Tibial nerve (tissue), 4 donors: ENCODE measurements around the gene CYP20A1. TPM values are rescaled to one million over a fixed set of nuclear protein-coding genes. Genes with fewer than 3 reads are reported as not detected.
"Not testable (repeated sequence)": the region's sequence is repeated elsewhere in the genome, so short reads cannot be mapped to it uniquely, and the experiment has no call there.

ENCODE experiments used
- DNase-seq, 2 donors: peaks; one replicate each; pipeline ENCODE4 v3.0.0-alpha.2; 2019; ENCODE audit warnings: low spot score in 2 of 2
- H3K27ac ChIP-seq, 4 donors: fragments of 200-600 bp; sonication (generic) in 3 of 4; one replicate each; pipeline ENCODE4 v1.5.1; 2017 to 2019; ENCODE audit warnings: mild to moderate bottlenecking in 1 of 4
- H3K27me3 ChIP-seq, 2 donors: fragments of 200-600 bp; sonication (generic) in 1 of 2; one replicate each; pipeline versions ENCODE4 v1.5.1 to v1.6.0; 2017 to 2019
- H3K36me3 ChIP-seq, 3 donors: fragments of 200-600 bp; sonication (generic); one replicate each; pipeline ENCODE4 v1.5.1; 2018 to 2019
- H3K4me1 ChIP-seq, 4 donors: fragments of 200-600 bp; sonication (generic) in 3 of 4; one replicate each; pipeline ENCODE4 v1.5.1; 2017 to 2019
- H3K4me3 ChIP-seq, 4 donors: fragments of 200-600 bp; sonication (generic) in 3 of 4; one replicate each; pipeline ENCODE4 v1.5.1; 2017 to 2019; ENCODE audit warnings: mild to moderate bottlenecking in 1 of 4, moderate library complexity in 1 of 4
- H3K9me3 ChIP-seq, 4 donors: fragments of 200-600 bp; sonication (generic) in 3 of 4; one replicate each; pipeline ENCODE4 v1.5.1; 2017 to 2019
- CTCF ChIP-seq, 5 experiments: fragments of 200-600 bp in 3 of 5; fragments of 450-650 bp in 2 of 5; sonication (generic) in 3 of 5; IDR thresholded peaks; one replicate each; pipeline ENCODE4 v1.5.1; 2016 to 2019; ENCODE audit warnings: antibody characterized with exemption in 5 of 5, mild to moderate bottlenecking in 3 of 5, moderate library complexity in 2 of 5
- EP300 ChIP-seq, 2 donors: sonication (generic); formaldehyde crosslinking; IDR thresholded peaks; one replicate each; pipeline ENCODE4 v1.6.1; 2017; ENCODE audit warnings: antibody characterized with exemption in 2 of 2, mild to moderate bottlenecking in 1 of 2
- POLR2A ChIP-seq, 2 donors: fragments of 450-650 bp; IDR thresholded peaks; one replicate each; pipeline ENCODE4 v1.6.1; 2017; ENCODE audit warnings: antibody characterized with exemption in 2 of 2, mild to moderate bottlenecking in 2 of 2, moderate library complexity in 2 of 2
- WGBS, 2 donors: methylation state at CpG; one replicate each; pipeline ENCODE4 v1.1.5; 2018; 5-methylcytosine and 5-hydroxymethylcytosine counted together
- total RNA-seq, 4 donors: library from RNA; depleted of rRNA; stranded (reverse); fragments of >200 nt; gene quantifications; one replicate each; pipeline ENCODE4 v1.1.0, GENCODE V29; 2016

Gene CYP20A1
- total RNA-seq, result 10 to 100 TPM; 24.3 to 45.6 (median 31.5) TPM

- H3K27ac ChIP-seq, result peak within 1 kb of the TSS; percentile 83 to 98 (median 96)
- WGBS, 2 donors, result 0% methylated on average over 41 to 42 of the region's 80 CpGs
- peak; percentile 57 to 78 for TF ChIP-seq POLR2A (IDR thresholded peaks at IDR 0.05)
- peak; percentile 6 to 68 (median 46) for TF ChIP-seq CTCF (IDR thresholded peaks at IDR 0.05)
- peak; percentile 83 to 96 for TF ChIP-seq EP300 (IDR thresholded peaks at IDR 0.05)
Observed at GRCh38 chr2:203238704-203239526, at the start of gene CYP20A1. CYP20A1 (plus strand) TSS chr2:203239018; CDS start chr2:203239063, 45 bp downstream.

GRCh38 chr2:203190547-203190946 is 48.3 kb upstream of the CYP20A1 start:
- H3K36me3 ChIP-seq, result peaks cover 0 to 79% (median under 1%) of the 10 kb centered on the region in 3 donors
- H3K27ac ChIP-seq, H3K27me3 ChIP-seq, DNase-seq, H3K9me3 ChIP-seq, H3K4me3 ChIP-seq, H3K4me1 ChIP-seq: not testable (repeated sequence)
- WGBS, 2 donors, result 96 to 97% methylated on average over 13 to 17 of the region's 17 CpGs

More at GRCh38 chr2:203238704-203239526, at the start of gene CYP20A1:
- no peaks in the 10 kb centered on the region for H3K9me3 ChIP-seq
- H3K36me3 ChIP-seq, result peaks cover 0 to 19% (median 0%) of the 10 kb centered on the region in 3 donors
- DNase-seq, result peak; percentile 91 to 94
- peaks cover 0 to 25% (median 12%) of the 10 kb centered on the region in 4 donors for H3K4me1 ChIP-seq
- H3K27me3 ChIP-seq, result no peaks in the 10 kb centered on the region
- H3K4me3 ChIP-seq, result peak within 1 kb of the TSS; percentile 49 to 97 (median 84)

GRCh38 chr2:203191026-203191425 is 47.8 kb upstream of the CYP20A1 start:
- H3K4me1 ChIP-seq, H3K27me3 ChIP-seq, H3K9me3 ChIP-seq, DNase-seq, H3K4me3 ChIP-seq, H3K27ac ChIP-seq: not testable (repeated sequence)
- 93 to 97% methylated on average over 5 to 6 of the region's 6 CpGs for WGBS, 2 donors
- H3K36me3 ChIP-seq, result peaks cover 0 to 79% (median 0%) of the 10 kb centered on the region in 3 donors

- Histone ChIP-seq H3K4me3 (no peak overlapping the region), H3K27ac (no peak overlapping the region), H3K27me3 (no peaks in the 10 kb centered on the region), H3K9me3 (no peaks in the 10 kb centered on the region), H3K4me1 (no peaks in the 10 kb centered on the region), H3K36me3 (peaks cover 0 to 73% (median 0%) of the 10 kb centered on the region in 3 donors)
- no peak for TF ChIP-seq CTCF (IDR thresholded peaks at IDR 0.05)
- TF ChIP-seq POLR2A (IDR thresholded peaks at IDR 0.05), result no peak
- TF ChIP-seq EP300 (IDR thresholded peaks at IDR 0.05), result no peak
- 94% methylated on average over 3 of the region's 3 CpGs for WGBS, 2 donors
- no peak for DNase-seq
Observed at GRCh38 chr2:203191961-203192360, 46.9 kb upstream of the CYP20A1 start.

- H3K9me3 ChIP-seq, result no peaks in the 10 kb centered on the region
- no peak for TF ChIP-seq POLR2A (IDR thresholded peaks at IDR 0.05)
- TF ChIP-seq EP300 (IDR thresholded peaks at IDR 0.05), result no peak
- no peak for TF ChIP-seq CTCF (IDR thresholded peaks at IDR 0.05)
- H3K4me1 ChIP-seq, result no peaks in the 10 kb centered on the region
- no peaks in the 10 kb centered on the region for H3K27me3 ChIP-seq
- no peak for DNase-seq
- H3K27ac ChIP-seq, result no peak overlapping the region
- WGBS, 2 donors, result 79 to 81% methylated on average over 5 of the region's 5 CpGs
- H3K36me3 ChIP-seq, result peaks cover 0 to 72% (median 10%) of the 10 kb centered on the region in 3 donors
- no peak overlapping the region for H3K4me3 ChIP-seq
Observed at GRCh38 chr2:203195331-203196036, 43.3 kb upstream of the CYP20A1 start.

GRCh38 chr2:203200866-203201265 is 38.0 kb upstream of the CYP20A1 start:
- H3K27me3 ChIP-seq, result no peaks in the 10 kb centered on the region
- no peak for TF ChIP-seq POLR2A (IDR thresholded peaks at IDR 0.05)
- no peak for TF ChIP-seq CTCF (IDR thresholded peaks at IDR 0.05)
- no peak for TF ChIP-seq EP300 (IDR thresholded peaks at IDR 0.05)
- no peak for DNase-seq
- peaks cover 0 to 84% (median 10%) of the 10 kb centered on the region in 3 donors for H3K36me3 ChIP-seq
- no peak overlapping the region for H3K4me3 ChIP-seq
- no peaks in the 10 kb centered on the region for H3K9me3 ChIP-seq
- no peaks in the 10 kb centered on the region for H3K4me1 ChIP-seq
- no peak overlapping the region for H3K27ac ChIP-seq
